Measurements from ENCODE around the gene SYT9.
A peak's percentile ranks its signal among the peaks of the same experiment; 100 is the strongest.

The SYT9 gene

DNA sequence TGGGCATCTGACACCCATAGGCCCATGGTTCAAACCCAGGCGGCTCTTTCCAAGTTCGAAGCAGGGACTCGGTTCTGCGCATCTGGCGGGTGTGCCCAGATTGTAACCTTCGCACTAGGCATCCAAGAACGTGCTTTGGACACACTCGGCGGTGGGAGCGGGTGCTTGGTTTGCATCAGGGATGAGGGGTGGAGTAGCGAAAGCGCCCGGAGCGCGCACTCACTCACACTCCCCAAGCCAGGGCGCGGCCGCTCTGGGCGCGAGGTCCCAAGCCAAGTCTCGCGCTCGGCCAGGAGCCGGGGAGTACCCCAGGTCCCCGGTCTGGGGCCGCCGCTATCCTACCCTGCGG lies 243 bp upstream of the SYT9 start:
- Histone ChIP-seq H3K9ac (ENCODE audit: low read length) (peak overlapping the region; percentile 39), H3K27ac (ENCODE audit: low read length) (no peak overlapping the region), H3K4me3 (ENCODE audit: low read length) (peak overlapping the region; percentile 83), H3K9me3 (ENCODE audit: control insufficient read depth, low read depth, low read length) (no peaks in the 10 kb centered on the region), H3K36me3 (ENCODE audit: control insufficient read depth, low read depth, low read length) (no peaks in the 10 kb centered on the region), H3K4me1 (ENCODE audit: control insufficient read depth, low read depth, low read length) (peaks cover 7% of the 10 kb centered on the region), H3K27me3 (ENCODE audit: control insufficient read depth, insufficient read depth, low read length) (peaks cover 56% of the 10 kb centered on the region)

DNA sequence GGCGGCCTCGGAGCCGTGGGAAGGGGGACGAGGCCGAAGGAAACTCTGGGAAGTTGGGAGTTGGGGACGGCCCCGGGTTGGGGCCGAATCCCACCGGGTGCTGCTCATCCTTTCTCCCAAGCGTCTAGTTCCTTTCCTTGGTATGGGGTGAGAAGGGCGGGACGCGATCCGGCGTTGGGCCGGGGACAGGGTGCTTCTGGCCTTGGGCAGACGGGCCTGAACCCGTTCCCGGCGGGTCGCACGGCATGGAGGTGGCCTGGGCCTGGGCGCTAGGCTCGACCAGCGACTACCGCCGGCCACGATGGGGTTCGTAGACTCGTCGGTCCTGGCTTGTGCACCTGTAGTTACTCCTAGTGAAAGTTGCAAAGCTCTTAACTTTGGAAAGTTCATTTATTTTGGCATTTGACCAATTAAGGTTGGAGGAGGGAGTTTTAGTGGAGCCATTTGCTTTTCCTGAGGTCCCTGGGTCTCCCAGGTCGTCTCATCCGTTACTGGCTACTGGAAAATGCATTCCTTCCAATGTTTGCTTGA lies 1.0 kb downstream of the SYT9 start:
- Histone ChIP-seq H3K4me1 (ENCODE audit: control insufficient read depth, low read depth, low read length) (peaks cover 7% of the 10 kb centered on the region), H3K27me3 (ENCODE audit: control insufficient read depth, insufficient read depth, low read length) (peaks cover 56% of the 10 kb centered on the region), H3K9me3 (ENCODE audit: control insufficient read depth, low read depth, low read length) (no peaks in the 10 kb centered on the region), H3K9ac (ENCODE audit: low read length) (peak overlapping the region; percentile 12), H3K27ac (ENCODE audit: low read length) (no peak overlapping the region), H3K4me3 (ENCODE audit: low read length) (peak overlapping the region; percentile 83), H3K36me3 (ENCODE audit: control insufficient read depth, low read depth, low read length) (no peaks in the 10 kb centered on the region)

DNA sequence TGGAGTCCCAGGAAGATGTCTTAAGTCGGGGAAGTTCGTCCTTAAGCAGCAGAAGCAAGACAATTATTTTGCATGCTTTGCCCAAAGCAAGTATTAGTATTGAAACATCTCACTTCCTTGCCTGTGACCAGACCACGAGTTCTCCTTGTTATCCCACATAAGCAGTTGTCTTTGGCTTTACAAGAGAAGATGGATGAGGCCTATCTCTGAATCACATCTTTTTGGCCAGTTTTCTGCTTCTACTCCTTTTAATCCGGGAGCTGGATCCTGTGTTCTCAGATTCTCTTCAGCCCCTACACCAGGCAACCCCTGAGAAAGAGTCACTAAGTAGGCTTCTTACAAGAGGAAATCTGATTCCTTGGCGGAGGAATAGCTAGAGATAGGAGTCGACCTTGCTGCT lies 2.1 kb downstream of the SYT9 start:
- no peaks in the 10 kb centered on the region for H3K9me3 ChIP-seq (ENCODE audit: control insufficient read depth, low read depth, low read length)
- H3K4me1 ChIP-seq (ENCODE audit: control insufficient read depth, low read depth, low read length): peaks cover 7% of the 10 kb centered on the region
- no peaks in the 10 kb centered on the region for H3K36me3 ChIP-seq (ENCODE audit: control insufficient read depth, low read depth, low read length)
- peaks cover 56% of the 10 kb centered on the region for H3K27me3 ChIP-seq (ENCODE audit: control insufficient read depth, insufficient read depth, low read length)
- no peak overlapping the region for H3K4me3 ChIP-seq (ENCODE audit: low read length)
- no peak overlapping the region for H3K9ac ChIP-seq (ENCODE audit: low read length)
- no peak overlapping the region for H3K27ac ChIP-seq (ENCODE audit: low read length)

DNA sequence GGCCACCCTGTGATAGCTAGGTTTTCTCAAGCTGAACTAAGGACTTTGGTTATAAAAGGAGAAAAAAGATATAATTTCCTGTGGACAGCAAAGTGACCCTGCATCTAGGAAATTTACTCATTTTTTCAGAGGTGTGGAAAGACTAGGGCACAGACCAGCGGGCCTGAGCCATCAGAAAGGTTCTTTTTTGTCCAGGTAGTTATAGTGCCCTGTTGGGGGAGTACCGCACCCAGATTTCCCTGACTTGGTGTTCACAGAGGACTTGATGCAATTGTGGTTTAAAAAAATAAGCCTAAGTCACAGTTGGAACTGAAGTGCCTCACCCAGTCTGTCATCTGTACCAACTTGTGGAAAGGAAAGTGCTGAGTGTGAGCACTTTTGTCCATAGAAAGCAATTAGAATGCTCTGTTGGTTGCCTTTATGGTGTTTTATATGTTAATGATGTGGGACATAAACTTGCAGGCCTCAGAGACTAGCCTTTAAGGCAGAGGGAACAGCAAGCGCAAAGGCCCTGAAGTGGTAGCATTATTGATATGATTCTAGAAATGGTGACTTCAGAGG lies 3.1 kb downstream of the SYT9 start:
- H3K27me3 ChIP-seq (ENCODE audit: control insufficient read depth, insufficient read depth, low read length): peaks cover 46% of the 10 kb centered on the region
- no peak overlapping the region for H3K27ac ChIP-seq (ENCODE audit: low read length)
- no peaks in the 10 kb centered on the region for H3K9me3 ChIP-seq (ENCODE audit: control insufficient read depth, low read depth, low read length)
- H3K4me1 ChIP-seq (ENCODE audit: control insufficient read depth, low read depth, low read length): peaks cover 7% of the 10 kb centered on the region
- no peaks in the 10 kb centered on the region for H3K36me3 ChIP-seq (ENCODE audit: control insufficient read depth, low read depth, low read length)
- H3K9ac ChIP-seq (ENCODE audit: low read length): no peak overlapping the region
- no peak overlapping the region for H3K4me3 ChIP-seq (ENCODE audit: low read length)

DNA sequence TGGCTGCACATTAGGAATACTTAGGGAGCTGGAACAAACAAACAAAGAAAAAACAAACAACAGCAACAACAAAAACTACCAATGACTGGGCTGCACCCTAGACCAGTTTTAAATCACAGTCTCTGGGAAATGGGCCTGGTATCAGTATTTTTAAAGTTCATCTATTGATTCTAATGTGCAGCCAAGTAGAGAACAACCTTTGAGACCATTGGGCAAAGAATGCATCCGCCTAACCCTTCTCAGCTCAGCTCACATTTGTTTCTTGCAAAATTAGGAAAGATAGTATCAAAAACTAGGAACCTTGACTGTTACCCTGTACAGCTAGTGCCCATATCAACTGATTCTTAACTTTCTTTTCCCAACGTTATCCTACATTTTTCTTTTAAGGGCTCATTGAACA lies 5.2 kb downstream of the SYT9 start:
- Histone ChIP-seq H3K4me3 (ENCODE audit: low read length) (no peak overlapping the region), H3K27me3 (ENCODE audit: control insufficient read depth, insufficient read depth, low read length) (peaks cover 28% of the 10 kb centered on the region), H3K4me1 (ENCODE audit: control insufficient read depth, low read depth, low read length) (peaks cover 7% of the 10 kb centered on the region), H3K9ac (ENCODE audit: low read length) (no peak overlapping the region), H3K27ac (ENCODE audit: low read length) (no peak overlapping the region), H3K36me3 (ENCODE audit: control insufficient read depth, low read depth, low read length) (no peaks in the 10 kb centered on the region), H3K9me3 (ENCODE audit: control insufficient read depth, low read depth, low read length) (no peaks in the 10 kb centered on the region)

DNA sequence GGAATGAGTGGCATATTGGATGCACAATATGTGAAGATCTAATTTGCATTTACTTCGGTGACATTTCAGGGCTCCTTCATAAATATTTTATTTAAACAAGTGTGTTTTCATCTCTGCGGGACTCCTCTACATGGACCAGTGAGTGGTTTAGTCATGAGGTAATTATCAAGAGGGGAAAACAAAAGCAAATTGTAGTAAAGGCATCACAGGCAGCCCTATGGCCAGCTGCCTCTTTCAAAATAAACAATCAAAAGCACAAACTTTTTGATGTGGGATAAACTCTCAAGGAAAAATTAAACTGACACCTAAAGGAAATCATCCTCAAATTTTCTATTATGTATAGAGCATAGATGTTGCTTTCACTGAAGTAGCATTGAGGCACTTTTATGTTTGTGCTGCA lies 6.0 kb downstream of the SYT9 start:
- peaks cover 7% of the 10 kb centered on the region for H3K4me1 ChIP-seq (ENCODE audit: control insufficient read depth, low read depth, low read length)
- H3K36me3 ChIP-seq (ENCODE audit: control insufficient read depth, low read depth, low read length): no peaks in the 10 kb centered on the region
- H3K27me3 ChIP-seq (ENCODE audit: control insufficient read depth, insufficient read depth, low read length): peaks cover 25% of the 10 kb centered on the region
- no peaks in the 10 kb centered on the region for H3K9me3 ChIP-seq (ENCODE audit: control insufficient read depth, low read depth, low read length)
- H3K9ac ChIP-seq (ENCODE audit: low read length): no peak overlapping the region
- H3K4me3 ChIP-seq (ENCODE audit: low read length): no peak overlapping the region
- H3K27ac ChIP-seq (ENCODE audit: low read length): no peak overlapping the region

DNA sequence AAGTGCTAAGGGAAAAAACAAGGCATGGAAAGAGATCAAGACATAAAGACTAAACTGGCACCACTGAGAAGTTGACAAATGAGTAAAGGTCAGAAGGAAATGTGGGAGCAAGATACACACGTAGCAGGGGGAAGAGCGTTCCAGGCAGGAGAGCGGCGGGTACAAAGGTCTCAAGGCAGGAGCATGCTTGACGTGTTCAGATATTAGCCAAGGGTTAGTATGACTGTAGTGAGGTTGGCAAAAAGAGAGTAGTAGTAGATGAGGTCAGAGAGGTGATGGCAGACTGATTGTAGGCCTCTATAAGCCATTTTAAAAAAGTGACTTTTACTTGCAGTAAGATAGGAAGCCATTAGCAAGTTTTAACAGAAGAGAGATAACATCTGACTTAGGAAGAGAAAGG lies 9.9 kb downstream of the SYT9 start:
- Histone ChIP-seq H3K4me3 (ENCODE audit: low read length) (no peak overlapping the region), H3K4me1 (ENCODE audit: control insufficient read depth, low read depth, low read length) (no peaks in the 10 kb centered on the region), H3K36me3 (ENCODE audit: control insufficient read depth, low read depth, low read length) (no peaks in the 10 kb centered on the region)

DNA sequence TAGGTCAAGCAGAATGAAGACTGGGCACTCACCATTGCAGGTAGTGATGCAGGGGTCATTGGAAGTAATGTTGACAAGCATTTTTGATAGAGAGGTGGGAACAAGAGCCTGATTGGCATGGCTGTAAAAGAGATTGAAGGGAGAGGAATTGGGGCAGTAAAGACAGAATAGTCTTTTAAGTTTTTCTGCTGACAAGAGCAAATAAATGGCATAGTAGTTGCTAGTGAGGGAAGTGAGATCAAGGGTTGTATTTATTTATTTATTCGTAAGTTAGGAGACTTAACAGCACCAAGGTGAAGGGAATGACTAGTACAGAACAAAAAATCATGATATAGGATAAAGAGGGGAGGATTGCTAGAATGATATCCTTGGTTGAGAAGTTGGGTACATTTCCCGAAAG lies 11.0 kb downstream of the SYT9 start:
- Histone ChIP-seq H3K9ac (ENCODE audit: low read length) (no peak overlapping the region), H3K4me3 (ENCODE audit: low read length) (no peak overlapping the region), H3K27ac (ENCODE audit: low read length) (no peak overlapping the region), H3K36me3 (ENCODE audit: control insufficient read depth, low read depth, low read length) (no peaks in the 10 kb centered on the region), H3K4me1 (ENCODE audit: control insufficient read depth, low read depth, low read length) (no peaks in the 10 kb centered on the region), H3K9me3 (ENCODE audit: control insufficient read depth, low read depth, low read length) (no peaks in the 10 kb centered on the region), H3K27me3 (ENCODE audit: control insufficient read depth, insufficient read depth, low read length) (no peaks in the 10 kb centered on the region)

More for the DNA sequence above, 9.9 kb downstream of the SYT9 start:
- H3K27ac ChIP-seq (ENCODE audit: low read length): no peak overlapping the region
- no peaks in the 10 kb centered on the region for H3K9me3 ChIP-seq (ENCODE audit: control insufficient read depth, low read depth, low read length)
- H3K9ac ChIP-seq (ENCODE audit: low read length): no peak overlapping the region
- H3K27me3 ChIP-seq (ENCODE audit: control insufficient read depth, insufficient read depth, low read length): no peaks in the 10 kb centered on the region

DNA sequence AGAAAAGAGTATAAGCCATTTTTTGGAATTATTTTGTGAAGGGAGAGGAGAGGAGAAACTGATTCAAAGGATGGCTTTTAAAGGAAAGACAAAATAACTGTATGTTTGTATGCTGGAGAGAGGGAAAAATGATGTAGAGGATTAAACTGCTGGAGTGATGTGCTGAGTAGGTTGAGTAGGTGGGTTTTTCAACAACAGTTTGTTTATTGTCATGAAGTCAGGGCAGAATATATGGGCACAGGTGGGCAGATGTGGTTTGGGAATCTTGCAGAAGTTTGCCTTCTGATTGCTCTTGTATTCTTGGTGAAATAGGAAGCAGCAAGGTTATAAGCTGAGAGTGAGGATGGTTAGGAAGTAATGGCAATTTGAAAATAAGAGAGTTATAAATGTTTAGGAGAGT lies 12.1 kb downstream of the SYT9 start:
- Histone ChIP-seq H3K4me3 (ENCODE audit: low read length) (no peak overlapping the region), H3K9ac (ENCODE audit: low read length) (no peak overlapping the region), H3K27me3 (ENCODE audit: control insufficient read depth, insufficient read depth, low read length) (no peaks in the 10 kb centered on the region), H3K27ac (ENCODE audit: low read length) (no peak overlapping the region), H3K9me3 (ENCODE audit: control insufficient read depth, low read depth, low read length) (no peaks in the 10 kb centered on the region), H3K4me1 (ENCODE audit: control insufficient read depth, low read depth, low read length) (no peaks in the 10 kb centered on the region), H3K36me3 (ENCODE audit: control insufficient read depth, low read depth, low read length) (no peaks in the 10 kb centered on the region)

DNA sequence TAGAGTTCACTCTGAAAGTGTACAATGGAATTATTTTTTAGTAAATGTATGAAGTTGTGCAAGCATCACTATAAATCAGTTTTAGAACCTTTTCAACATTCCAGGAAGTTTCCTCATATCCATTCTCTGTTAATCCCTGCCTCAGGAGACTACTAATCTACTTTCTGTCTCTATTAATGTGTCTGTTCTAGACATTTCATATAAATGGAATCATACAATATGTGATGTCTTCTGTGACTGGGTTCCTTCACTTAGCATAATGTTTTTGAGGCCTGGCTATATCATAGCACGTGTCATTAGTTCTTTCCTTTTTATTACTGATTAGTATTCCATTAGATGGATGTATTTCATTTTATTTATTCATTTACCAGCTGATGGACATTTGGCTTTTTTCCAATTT lies 17.1 kb downstream of the SYT9 start:
- no peak overlapping the region for H3K27ac ChIP-seq (ENCODE audit: low read length)
- no peaks in the 10 kb centered on the region for H3K9me3 ChIP-seq (ENCODE audit: control insufficient read depth, low read depth, low read length)
- H3K4me3 ChIP-seq (ENCODE audit: low read length): no peak overlapping the region
- no peak overlapping the region for H3K9ac ChIP-seq (ENCODE audit: low read length)
- no peaks in the 10 kb centered on the region for H3K36me3 ChIP-seq (ENCODE audit: control insufficient read depth, low read depth, low read length)
- H3K27me3 ChIP-seq (ENCODE audit: control insufficient read depth, insufficient read depth, low read length): no peaks in the 10 kb centered on the region
- no peaks in the 10 kb centered on the region for H3K4me1 ChIP-seq (ENCODE audit: control insufficient read depth, low read depth, low read length)

DNA sequence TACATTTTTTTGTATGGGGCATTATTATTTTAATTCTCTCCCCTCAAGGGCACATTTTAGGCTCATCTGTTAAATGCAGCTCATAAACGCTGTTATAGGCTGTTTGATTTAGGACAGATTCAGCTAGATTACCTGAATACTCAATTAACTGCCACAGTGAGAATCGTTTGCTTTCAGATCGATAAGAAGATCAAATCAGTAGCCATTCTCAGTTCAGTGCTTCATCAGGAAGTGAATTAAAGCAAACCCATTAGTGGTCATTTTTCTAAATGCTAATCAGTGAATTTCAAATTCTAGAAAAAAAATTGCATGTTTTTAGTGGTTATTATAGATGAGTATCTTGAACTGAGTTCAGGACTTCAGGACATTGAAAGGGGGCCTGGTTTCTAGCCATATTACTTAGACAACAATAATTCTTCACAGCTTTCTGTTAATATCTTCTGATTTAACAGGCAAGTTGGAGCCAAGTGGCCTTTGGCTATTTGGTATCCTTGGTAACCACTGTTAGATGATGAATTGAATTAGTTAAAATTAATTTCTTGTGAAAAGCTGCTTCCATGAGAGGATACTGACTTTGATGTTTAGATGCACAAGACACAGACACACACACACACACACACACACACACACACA lies 18.6 kb downstream of the SYT9 start:
- H3K4me3 ChIP-seq (ENCODE audit: low read length): no peak overlapping the region
- no peaks in the 10 kb centered on the region for H3K4me1 ChIP-seq (ENCODE audit: control insufficient read depth, low read depth, low read length)
- H3K27me3 ChIP-seq (ENCODE audit: control insufficient read depth, insufficient read depth, low read length): no peaks in the 10 kb centered on the region
- no peak overlapping the region for H3K9ac ChIP-seq (ENCODE audit: low read length)
- no peaks in the 10 kb centered on the region for H3K36me3 ChIP-seq (ENCODE audit: control insufficient read depth, low read depth, low read length)
- no peak overlapping the region for H3K27ac ChIP-seq (ENCODE audit: low read length)
- no peaks in the 10 kb centered on the region for H3K9me3 ChIP-seq (ENCODE audit: control insufficient read depth, low read depth, low read length)

DNA sequence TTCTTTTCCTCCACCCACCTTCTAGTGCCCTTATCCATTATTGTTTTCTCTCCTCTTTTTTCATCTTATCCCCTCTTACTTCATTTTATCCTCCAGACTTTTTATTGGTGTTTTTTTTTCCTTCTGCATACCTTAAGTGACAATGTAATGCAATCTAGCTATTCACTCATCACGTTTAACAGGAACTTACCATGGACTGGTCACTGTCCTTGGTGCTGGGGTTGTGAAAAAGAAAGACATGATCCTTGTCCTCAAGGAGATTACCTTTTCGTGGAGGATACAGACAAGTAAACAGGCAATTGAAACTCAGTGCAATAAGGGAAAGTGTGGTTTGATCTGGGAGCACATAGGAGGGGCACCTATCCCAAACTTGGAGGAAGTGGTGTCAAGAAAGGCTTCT lies 20.7 kb downstream of the SYT9 start:
- Histone ChIP-seq H3K4me1 (ENCODE audit: control insufficient read depth, low read depth, low read length) (no peaks in the 10 kb centered on the region), H3K36me3 (ENCODE audit: control insufficient read depth, low read depth, low read length) (no peaks in the 10 kb centered on the region), H3K4me3 (ENCODE audit: low read length) (no peak overlapping the region), H3K9me3 (ENCODE audit: control insufficient read depth, low read depth, low read length) (no peaks in the 10 kb centered on the region), H3K9ac (ENCODE audit: low read length) (no peak overlapping the region), H3K27me3 (ENCODE audit: control insufficient read depth, insufficient read depth, low read length) (no peaks in the 10 kb centered on the region), H3K27ac (ENCODE audit: low read length) (no peak overlapping the region)

Measured in iPS-18a (cell line).